DMS79 treated with DMSO at 0.1 percent for 48 hours (cell line): ENCODE data around the gene FAM83B.
"Not testable (repeated sequence)": the region's sequence is repeated elsewhere in the genome, so short reads cannot be mapped to it uniquely, and the experiment has no call there.

Experiments
- DNase-seq: peaks from one replicate; lab custom pipeline; 2025; lab: John Stamatoyannopoulos, UW

FAM83B gene

GRCh38 chr6:54979161-54979560 is 132.6 kb downstream of the FAM83B start:
- not testable (repeated sequence) for DNase-seq

- DNase-seq = no peak
These were observed 134.1 kb downstream of the FAM83B start for GRCh38 chr6:54980511-54981275.

GRCh38 chr6:54981276-54981609 is 134.7 kb downstream of the FAM83B start:
- DNase-seq = no peak

GRCh38 chr6:54981647-54982046 is 135.1 kb downstream of the FAM83B start:
- DNase-seq = no peak

- no peak for DNase-seq
These were observed 141.2 kb downstream of the FAM83B start for GRCh38 chr6:54987633-54988290.

- no peak for DNase-seq
These were observed 142.0 kb downstream of the FAM83B start for GRCh38 chr6:54988576-54988975.

GRCh38 chr6:54990001-54990400 is 143.4 kb downstream of the FAM83B start:
- no peak for DNase-seq
